HG03558 (cell line): Measurements from ENCODE around the gene NT5C.

Experiments used
- ATAC-seq: cut with Tn5 transposase; IDR thresholded peaks from one replicate; pipeline ENCODE4 v1.9.1; 2021; ENCODE audit warnings: moderate number of reproducible peaks; ENCODE audit not compliant: unreplicated experiment; ENCODE audit errors: extremely low read depth

The NT5C gene

DNA sequence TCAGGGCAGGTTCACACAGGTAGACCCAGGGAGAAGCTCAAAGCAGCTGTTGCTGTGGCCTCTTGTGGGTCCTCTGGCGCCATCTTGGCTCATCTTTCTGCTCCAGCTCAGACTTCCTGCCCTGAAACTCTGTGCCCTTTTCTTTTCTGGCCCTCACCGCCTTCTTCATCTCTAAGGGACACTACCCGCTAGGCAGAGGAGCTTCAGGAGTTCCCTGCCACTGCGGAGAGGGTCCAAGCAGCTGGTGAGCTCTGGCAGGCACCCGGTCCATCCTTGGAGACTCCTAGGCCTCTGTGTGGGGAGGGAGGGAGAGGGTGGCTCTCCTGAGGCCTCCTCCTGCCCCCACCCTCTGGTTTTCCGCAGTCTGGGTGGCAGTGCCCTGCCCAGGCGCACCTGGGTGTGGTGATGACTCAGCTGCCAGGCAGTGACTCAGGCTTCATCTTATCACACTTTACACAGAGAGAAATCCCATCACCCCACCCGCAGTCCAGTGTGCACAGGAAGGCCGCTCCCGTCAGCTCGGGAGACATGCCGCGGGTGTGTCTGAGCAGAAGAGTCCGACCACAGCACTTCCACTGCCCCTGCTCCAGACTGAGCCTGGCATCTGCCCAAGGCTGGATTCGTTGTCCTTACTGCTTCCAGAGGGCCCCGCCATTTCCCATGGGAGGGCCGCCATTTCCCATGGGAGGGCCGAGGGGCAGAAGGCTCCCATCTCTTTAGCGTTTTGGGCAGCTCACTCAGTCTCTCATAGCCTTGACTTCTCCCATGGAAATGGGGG lies 7.3 kb downstream of the NT5C start:
- ATAC-seq, result no peak

DNA sequence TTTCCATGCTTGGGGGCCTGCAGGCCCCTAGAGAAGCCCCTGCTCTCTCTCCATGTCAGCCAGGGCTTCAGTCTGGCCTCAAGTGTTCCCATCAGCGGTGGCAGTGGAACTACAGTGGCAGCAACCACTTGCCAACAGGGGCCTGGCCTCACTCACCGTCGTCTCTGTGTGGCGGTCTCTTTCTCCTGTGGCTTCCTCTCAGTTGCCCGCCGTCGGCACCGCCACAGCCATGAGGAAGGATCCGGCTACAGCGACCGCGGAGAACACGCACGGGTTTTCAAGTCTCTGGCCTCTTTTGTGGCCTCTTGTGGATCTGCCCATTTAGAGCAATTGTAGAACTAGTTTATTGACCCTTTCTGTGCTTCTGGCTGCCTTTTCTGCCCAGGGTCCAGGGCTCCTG lies 13.2 kb downstream of the NT5C start:
- ATAC-seq, result no peak

DNA sequence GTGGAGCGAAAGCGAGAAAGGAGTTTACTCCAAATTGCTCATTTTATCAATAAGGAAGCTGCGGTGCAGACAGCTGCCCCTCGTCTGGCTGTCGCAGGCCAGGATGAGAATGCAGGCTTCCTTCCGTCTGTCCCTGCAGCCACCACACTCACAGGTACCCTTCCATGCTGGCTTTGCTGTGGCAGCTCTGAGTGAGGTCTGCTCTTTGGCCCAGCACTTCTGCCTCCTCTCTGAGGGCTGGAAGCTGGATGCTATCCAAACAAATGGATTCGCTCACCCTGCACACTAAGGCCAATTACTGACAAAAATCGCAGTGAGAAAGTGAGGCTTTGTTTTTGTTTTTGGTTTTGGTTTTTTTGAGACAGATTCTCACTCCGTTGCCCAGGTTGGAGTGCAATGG lies 14.8 kb downstream of the NT5C start:
- ATAC-seq, result no peak

DNA sequence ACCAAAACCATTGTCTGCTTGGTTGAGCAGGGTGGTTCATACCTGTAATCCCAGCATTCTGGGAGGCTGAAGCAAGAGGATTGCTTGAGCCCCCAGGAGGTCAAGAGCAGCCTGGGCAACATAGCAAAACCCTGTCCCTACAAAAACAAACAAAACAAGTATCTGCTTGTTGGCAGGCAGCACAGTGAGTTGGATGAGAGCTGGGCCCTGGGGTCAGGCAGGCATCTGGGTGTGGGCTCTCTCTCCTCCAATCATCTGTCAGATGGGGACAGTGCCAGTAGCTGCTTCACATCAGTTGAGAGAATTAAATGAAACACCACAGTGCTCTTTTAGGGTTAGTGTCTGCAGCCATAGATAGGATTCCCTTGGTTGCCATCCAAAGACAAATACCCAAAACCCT lies 16.0 kb downstream of the NT5C start:
- ATAC-seq, result no peak

DNA sequence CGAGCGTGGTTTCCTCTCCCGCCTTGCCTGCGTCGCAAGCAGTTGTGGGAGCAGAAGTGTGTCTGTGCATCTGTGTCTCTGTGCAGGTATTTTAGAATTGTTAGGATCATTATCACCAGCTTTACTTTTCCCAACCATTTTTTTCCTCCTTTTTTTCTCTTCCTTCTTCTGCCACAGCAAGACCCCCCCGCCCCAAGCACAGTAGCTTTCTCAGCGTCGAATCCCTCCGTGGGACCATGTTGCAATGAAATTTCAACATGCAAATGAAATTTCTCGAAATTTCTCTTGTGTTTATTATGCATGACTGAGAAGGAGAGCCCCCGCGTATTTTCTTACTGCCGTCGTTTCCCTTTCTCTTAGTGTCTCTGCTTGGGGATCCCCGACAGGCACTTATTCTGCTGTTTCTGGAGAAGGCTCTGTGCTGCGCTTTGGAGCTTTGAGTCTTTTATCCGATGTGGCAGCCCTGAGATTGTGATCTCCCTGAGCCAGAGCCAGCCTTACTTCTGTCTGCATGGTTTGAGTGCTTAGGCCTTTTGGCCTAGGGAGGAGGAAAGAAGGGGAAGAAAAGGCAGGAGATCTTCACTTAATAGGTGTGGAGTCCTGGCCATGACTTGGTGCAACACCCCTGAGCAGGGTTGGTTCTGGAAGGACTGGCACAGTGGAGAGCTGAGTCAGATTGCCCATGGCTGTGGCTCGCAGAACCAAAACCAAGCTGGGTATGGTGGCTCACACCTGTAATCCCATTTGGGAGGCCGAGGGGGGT lies 16.8 kb downstream of the NT5C start:
- no peak for ATAC-seq

DNA sequence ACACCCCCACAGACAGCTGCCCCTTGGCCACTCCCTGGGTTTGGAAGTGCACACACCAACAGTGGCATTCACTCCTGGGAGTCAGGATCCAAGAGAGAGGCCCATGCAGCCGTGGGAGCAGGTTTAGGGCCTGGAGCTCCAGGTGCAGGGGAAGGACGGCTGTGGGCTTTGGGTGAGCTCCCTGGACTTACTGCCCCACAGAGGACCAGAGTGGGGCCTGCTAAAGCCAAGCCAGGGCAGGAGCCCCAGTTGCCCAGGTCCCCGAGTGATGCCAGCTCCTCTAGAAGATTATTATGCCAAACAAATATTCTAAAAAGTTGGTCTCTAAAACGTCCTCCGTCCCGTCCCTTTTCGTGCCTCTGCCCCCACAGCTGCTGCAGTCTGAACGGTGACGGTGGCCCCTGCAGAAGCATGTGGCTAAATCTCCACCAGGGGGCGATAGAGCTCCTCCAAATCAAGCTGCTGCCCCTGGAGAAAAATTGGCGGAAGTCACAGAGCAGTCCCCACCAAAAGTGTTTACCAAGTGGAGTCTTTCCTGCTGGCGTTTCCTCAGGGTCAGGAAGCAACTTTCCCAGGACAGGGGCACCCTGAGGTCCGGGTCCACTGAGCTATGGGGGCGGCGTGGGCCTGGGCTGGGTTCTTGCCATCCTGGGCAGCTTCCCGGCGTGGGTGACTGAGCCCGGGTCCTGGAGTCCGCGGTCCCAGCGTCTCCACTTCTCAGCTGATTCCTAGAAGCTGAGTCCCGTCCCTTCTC lies 17.6 kb downstream of the NT5C start:
- ATAC-seq, result no peak

DNA sequence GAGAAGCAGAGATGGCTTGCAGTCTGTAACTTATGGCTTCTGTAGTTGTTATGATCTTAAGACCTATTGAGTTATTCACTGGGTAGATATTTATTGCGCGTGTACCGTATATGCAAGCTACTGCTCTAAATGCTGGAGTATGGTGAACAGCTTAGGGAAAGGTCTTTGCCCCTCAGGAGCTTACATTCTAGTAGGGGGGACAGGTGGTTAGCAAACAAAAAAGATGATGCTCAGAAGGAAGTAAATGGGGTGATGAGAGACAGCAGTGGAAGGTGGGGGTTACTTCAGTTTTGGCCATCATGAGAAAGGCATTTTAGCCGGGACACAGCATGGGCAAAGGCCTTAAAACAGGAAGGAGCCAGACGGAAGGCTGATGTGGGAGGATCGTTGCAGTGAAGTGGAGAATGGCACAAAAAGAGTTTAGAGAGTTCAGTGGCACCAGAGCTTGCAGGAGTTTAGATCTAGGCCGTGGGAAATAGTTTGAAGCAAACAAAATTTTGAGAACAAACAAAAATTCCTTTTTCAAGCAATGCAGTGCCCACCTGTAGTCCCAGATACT lies 19.7 kb downstream of the NT5C start:
- ATAC-seq, result no peak

DNA sequence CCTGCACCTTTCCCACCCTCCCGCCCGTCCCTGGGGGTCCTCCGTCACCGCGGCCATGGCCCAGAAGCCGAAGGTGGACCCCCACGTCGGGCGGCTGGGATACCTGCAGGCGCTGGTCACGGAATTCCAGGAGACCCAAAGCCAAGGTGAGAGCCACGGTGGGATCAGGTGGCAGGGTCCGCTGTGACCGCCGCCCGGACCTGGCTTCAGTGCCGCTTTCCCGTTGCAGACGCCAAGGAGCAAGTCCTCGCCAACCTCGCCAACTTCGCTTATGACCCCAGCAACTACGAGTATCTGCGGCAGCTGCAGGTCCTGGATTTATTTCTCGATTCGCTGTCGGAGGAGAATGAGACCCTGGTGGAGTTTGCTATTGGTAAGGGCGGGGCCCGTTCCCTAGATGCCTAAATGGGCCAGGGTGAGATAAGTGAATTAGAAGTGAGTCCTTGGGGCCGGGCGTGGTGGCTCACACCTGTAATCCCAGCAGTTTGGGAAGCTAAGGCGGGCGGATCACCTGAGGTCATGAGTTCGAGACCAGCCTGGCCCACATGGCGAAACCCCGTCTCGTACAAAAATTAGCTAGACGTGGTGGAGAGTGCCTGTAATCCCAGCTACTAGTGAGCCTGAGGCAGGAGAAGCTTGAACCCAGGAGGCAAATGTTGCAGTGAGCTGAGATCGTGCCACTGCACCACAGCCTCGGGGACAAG lies 21.2 kb downstream of the NT5C start:
- ATAC-seq, result no peak

DNA sequence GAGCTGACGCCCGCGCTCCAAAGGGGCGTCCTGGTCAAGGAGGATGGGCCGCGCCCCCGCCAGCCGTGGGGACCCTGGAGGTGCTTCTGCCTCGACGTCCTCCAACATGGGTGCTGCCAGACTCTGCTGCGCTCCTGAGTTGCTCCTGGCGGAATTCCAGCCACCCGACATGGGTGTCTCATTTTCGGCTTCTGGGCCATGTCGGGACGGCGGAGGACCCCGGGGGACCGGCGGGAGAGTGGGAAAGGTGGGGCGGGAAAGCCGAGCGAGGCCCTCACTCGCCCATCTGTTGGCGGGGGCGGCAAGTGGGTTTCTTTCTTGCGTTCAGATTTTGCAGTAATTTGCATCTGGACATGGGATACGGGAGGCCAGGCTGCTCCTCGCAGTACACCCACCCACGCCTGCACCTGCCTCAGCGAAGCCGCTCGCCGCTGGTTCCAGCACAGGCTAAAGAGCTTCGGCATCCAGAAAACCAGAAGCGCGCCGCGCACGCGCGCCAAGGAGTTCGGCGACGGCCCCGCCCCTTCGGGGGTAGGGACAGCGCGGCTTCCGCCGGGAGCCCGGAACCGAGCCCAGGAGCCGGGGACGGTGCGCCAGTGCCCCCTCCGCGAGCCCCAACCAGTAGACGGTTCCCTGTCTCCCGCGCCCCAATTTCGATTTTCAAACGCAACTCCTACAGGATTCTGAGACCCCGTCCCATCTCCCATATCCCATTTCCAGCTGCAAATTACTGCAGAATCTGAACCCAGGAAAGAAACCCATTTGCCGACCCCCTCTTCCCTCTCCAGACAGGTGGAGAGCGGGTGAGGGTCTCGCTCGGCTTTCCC lies 21.9 kb downstream of the NT5C start, which contains the start of gene ARMC7:
ARMC7 (plus strand) TSS at position 563 of the 827 bp plus-strand sequence. CDS start 320 bp downstream, outside the sequence.
- peak; percentile 50 for ATAC-seq

DNA sequence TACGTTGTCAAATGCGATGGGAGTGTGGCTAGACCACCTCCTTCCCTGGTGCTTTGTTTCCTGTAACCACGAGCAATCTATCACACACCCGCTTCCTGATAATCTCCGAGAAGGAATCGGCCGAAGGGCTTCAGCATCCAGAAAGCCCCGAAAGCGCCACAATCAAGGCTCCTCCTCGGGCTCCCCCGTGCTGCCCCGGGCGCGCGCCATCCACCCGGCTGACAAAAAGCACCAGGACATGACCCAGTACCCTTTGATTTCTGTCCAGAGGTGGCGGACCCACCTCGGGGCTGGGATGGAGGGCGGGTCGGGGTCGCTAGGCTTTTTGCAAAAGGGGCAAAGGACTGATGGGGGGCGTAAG lies 22.5 kb downstream of the NT5C start:
- ATAC-seq, result no peak

DNA sequence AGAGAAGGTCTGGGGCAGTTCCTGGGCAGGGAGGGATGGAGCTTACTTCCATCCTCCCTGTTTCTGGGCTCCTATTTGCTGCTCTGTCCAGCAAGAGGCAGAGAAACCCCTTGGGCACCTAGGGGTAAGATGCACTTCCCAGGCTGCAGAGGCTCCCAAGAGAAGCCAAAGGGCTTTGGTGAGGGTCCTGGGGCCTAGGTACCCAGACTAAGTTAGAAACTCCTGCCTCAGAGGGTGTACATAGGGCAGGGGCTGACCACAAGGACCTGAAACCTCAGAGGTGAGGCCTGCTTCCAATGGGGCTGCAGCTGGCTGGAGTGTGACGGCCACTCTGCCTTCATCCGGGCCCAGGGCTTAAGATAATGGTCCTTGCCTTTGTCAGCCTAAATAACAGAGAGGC lies 23.3 kb downstream of the NT5C start:
- no peak for ATAC-seq

DNA sequence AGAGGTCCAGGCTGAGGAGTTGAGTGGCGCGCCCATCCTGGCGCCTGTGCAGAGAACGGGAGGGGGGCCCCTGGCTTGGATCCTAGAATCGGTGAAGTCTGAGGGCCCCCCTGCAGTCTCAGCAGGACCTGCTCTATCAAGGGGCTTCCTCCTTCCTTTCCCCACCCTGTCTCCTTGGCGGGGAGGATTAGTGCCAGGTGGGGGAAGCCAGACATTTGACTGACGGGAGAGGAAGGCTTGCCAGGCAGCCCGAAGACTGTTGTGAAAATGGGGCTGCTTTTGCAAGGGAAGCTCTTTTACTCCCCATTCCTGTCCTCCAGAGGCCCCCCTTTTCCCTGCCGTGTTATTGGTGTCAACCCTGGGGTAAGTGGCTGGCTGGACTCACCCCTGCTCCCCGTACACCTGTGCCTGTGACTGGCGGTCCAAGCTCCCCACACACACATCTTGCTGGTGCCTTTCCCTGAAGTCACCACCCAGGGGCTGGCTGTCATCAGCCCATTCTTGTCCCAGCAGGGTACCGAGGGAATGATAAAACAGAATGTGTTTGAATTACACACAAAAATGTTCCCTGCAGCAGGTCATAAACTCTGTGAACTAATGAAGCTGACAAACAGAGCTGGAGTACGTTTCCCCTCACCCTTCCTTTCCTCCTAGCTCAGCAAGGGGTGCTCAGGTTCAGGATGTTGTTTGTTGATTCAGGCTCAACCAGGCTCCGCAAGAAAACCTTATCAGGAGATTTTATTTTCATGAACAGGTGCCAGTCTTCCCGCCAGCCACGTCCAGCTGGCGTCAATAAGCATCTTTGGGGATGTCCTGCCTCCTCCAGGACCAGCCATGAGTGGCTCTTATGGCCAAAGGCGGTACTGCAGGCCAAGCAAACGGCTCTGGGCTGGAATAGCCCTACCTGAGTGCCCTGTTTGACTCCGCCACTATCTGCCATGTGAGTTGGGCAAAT lies 26.1 kb downstream of the NT5C start:
- no peak for ATAC-seq

DNA sequence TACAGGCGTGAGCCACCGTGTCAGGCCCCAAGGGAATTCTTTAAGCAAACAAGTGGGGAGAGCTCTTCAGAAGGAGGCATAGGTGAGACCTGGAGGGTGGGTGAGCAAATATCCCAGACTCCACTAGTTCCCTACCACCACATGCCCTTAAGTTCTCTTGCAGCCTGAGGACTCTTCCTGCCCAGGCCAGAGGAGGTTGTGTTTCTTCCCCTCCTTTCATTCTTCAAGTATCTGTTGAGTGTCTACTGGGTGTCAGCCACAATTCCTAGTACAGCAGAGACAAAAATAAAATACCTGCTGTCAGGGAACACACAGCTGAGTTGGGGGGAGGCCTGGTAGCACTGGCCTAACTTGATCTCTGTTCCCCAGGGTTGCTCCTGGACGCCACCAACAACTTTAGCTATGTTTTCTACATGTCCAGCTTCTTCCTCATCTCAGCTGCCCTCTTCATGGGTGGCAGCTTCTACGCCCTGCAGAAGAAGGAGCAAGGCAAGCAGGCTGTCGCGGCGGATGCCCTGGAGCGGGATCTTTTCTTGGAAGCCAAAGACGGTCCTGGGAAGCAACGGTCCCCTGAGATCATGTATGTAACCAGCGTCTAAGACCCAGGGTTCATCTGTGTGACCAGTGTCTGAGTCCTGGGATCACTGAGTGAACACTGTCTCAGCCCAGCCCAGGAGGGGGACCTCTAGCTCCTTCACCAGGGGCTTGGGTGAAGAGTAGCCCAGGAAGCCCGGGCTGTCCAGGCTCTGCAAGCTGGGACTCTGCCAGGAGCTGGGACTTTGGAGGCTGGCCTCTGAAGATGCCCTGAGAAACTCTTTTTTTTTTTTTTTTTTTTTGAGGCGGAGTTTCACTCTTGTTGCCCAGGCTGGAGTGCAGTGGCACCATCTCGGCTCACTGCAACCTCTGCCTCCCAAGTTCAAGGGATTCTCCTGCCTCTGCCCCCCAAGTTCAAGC lies 27.7 kb downstream of the NT5C start:
- no peak for ATAC-seq

DNA sequence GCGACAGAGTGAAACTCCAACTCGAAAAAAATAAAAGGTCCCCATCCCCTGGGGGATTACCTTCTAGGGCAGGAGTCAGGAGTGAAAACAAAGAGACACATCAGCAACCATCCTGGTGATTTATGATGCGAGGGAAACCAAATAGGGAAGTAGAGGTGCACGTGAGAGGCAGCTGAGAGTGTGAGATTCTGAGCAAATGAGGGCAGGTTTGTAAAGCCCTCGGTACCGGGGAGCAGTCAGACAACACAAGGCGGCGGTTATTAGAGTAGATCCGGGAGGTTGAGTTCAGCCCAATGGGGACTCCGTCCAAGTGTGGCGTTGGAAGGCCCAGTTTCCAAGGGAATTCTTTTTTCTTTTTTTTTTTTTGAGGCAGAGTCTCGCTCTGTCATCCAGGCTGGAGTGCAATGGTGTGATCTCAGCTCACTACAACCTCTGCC lies 29.1 kb downstream of the NT5C start:
- ATAC-seq, result no peak

DNA sequence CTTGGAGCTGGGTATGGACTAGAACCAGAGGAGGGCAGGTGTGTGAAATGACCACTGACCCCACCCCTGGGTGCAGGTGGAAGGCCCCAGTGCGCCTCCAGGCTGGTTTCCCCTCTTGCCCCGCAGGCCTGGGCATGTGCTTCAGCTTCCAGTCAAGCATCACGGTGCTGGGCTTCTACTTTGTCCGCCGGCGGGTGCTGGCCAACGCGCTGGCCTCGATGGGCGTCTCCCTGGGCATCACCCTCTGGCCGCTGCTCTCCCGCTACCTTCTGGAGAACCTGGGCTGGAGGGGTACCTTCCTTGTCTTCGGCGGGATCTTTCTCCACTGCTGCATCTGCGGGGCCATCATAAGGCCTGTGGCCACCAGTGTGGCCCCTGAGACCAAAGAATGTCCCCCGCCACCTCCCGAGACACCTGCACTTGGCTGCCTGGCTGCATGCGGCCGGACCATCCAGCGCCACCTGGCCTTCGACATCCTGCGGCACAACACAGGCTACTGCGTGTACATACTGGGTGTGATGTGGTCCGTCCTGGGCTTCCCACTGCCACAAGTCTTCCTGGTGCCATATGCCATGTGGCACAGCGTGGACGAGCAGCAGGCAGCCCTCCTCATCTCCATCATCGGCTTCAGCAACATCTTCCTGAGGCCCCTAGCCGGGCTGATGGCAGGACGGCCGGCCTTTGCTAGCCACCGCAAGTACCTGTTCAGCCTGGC lies 31.5 kb downstream of the NT5C start:
- no peak for ATAC-seq

DNA sequence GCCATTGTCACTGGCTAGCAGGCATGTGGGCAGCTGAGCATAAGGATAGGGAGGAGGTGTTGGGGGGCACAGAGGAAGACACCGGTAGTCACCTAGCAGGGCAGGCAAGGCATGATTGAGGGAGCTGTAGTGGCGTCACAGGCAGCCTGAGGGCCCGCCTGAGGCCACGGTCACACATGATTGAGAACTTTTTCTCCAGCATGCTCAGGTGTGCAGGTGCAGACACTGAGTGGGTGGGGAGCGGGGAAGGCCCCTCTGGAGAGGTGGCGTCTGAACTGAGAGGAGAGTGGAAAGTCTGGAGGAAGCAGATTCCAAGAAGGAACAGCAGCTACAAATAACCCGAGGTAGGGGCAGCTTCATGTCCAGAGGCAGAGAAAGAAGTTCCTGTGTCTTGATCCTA lies 32.7 kb downstream of the NT5C start:
- ATAC-seq, result no peak
